Endothelial cell of umbilical vein (primary cell): ENCODE measurements around the gene CLDN2. TPM values are rescaled to one million over a fixed set of nuclear protein-coding genes. Genes with fewer than 3 reads are reported as not detected.

Source experiments
- BruUV-seq: library from RNA; stranded (reverse); fragments of 400-500 nt; replicated peaks from 2 replicates; lab custom pipeline; 2021; lab: Mats Ljungman, UMichigan
- CTCF ChIA-PET: fragments of 300-600, 350-600 bp; sonication (Branson Sonifier 250); formaldehyde crosslinking; loops from one replicate; lab custom pipeline; 2021; ENCODE audit warnings: antibody characterized with exemption, inconsistent platforms; lab: Charles Lee
- POLR2A ChIA-PET: fragments of 300-600, 350-600 bp; sonication (Branson Sonifier 250); formaldehyde crosslinking; loops from one replicate; lab custom pipeline; 2021; ENCODE audit warnings: antibody characterized with exemption, inconsistent platforms; lab: Charles Lee
- DNase-seq: peaks from one replicate; pipeline ENCODE4 v3.0.0-alpha.2; 2011; ENCODE audit warnings: low read depth, low spot score
- FAIRE-seq: peaks from 2 replicates; lab custom pipeline; 2011; peaks lifted over from hg19 to GRCh38; lab: Jason Lieb, UNC
- H2AFZ ChIP-seq: 2 replicates; pipeline ENCODE4 v1.6.0; 2012; ENCODE audit warnings: low read depth, low read length, control low read depth, inconsistent platforms
- H3K27ac ChIP-seq: 2 replicates; pipeline ENCODE4 v1.5.1; 2011; ENCODE audit warnings: low read depth, mild to moderate bottlenecking, control low read depth, low read length, moderate library complexity; ENCODE audit not compliant: insufficient read depth
- H3K27me3 ChIP-seq, 2 experiments: 2 replicates each; pipeline versions ENCODE4 v1.6.0 to v1.6.1; 2011; ENCODE audit warnings: low read length in 2 of 2, mixed read lengths in 1 of 2; ENCODE audit not compliant: control insufficient read depth in 2 of 2, insufficient read depth in 2 of 2
- H3K36me3 ChIP-seq, 2 experiments: 2 replicates in 1 of 2; 3 replicates in 1 of 2; pipeline ENCODE4 v1.5.1; 2011; ENCODE audit warnings: low read length in 2 of 2, mild to moderate bottlenecking in 1 of 2, moderate library complexity in 1 of 2; ENCODE audit not compliant: control insufficient read depth in 2 of 2, insufficient read depth in 2 of 2; ENCODE audit errors: extremely low read depth in 1 of 2
- H3K4me1 ChIP-seq: 3 replicates; pipeline ENCODE4 v1.5.1; 2011; ENCODE audit warnings: mild to moderate bottlenecking, low read length; ENCODE audit not compliant: control insufficient read depth, insufficient read depth; ENCODE audit errors: extremely low read depth
- H3K4me2 ChIP-seq: 2 replicates; pipeline ENCODE4 v1.6.1; 2011; ENCODE audit warnings: low read length, control low read depth, mixed read lengths; ENCODE audit not compliant: insufficient read depth
- H3K4me3 ChIP-seq, 3 experiments: fragments of 200-600 bp in 1 of 3; sonication (generic), shearing (Covaris generic) in 1 of 3; replicated peaks in 1 of 3; 2 replicates each; pipeline ENCODE4 v1.5.1; 2011 to 2016; ENCODE audit warnings: control low read depth in 3 of 3, low read length in 3 of 3, mild to moderate bottlenecking in 2 of 3, inconsistent platforms in 1 of 3, low read depth in 1 of 3, moderate library complexity in 1 of 3; ENCODE audit not compliant: insufficient read depth in 1 of 3
- H3K79me2 ChIP-seq: 2 replicates; pipeline ENCODE4 v1.6.0; 2012; ENCODE audit warnings: low read length, inconsistent platforms; ENCODE audit not compliant: control insufficient read depth, insufficient read depth
- H3K9ac ChIP-seq: replicated peaks from 2 replicates; pipeline ENCODE3; 2011; ENCODE audit warnings: low read length, control low read depth; ENCODE audit not compliant: insufficient read depth; ENCODE audit errors: extremely low read depth
- H3K9me1 ChIP-seq: replicated peaks from 3 replicates; pipeline ENCODE4 v1.6.0; 2011; ENCODE audit warnings: mild to moderate bottlenecking, low read length; ENCODE audit not compliant: control insufficient read depth, insufficient read depth; ENCODE audit errors: extremely low read depth
- H3K9me3 ChIP-seq: replicated peaks from 2 replicates; pipeline ENCODE4 v1.5.1; 2012; ENCODE audit warnings: low read length, inconsistent platforms; ENCODE audit not compliant: control insufficient read depth, insufficient read depth
- H4K20me1 ChIP-seq: replicated peaks from 2 replicates; pipeline ENCODE3; 2011; ENCODE audit warnings: mild to moderate bottlenecking, low read length; ENCODE audit not compliant: control insufficient read depth, insufficient read depth; ENCODE audit errors: extremely low read depth
- EZH2 ChIP-seq: IDR thresholded peaks from 2 replicates; pipeline ENCODE4 v1.6.1; 2012; ENCODE audit warnings: borderline replicate concordance, low read depth, mild to moderate bottlenecking, moderate library complexity, low read length, inconsistent platforms; ENCODE audit not compliant: severe bottlenecking
- FOS ChIP-seq: IDR thresholded peaks from 2 replicates; pipeline ENCODE4 v1.6.1; 2011; ENCODE audit warnings: mild to moderate bottlenecking, low read length, moderate library complexity, borderline replicate concordance; ENCODE audit not compliant: insufficient read depth
- GATA2 ChIP-seq: IDR thresholded peaks from 2 replicates; pipeline ENCODE4 v1.7.0; 2011; ENCODE audit warnings: low read depth, mild to moderate bottlenecking, moderate library complexity, mixed read lengths, low read length; ENCODE audit not compliant: insufficient read length, insufficient read depth
- JUN ChIP-seq: IDR thresholded peaks from 2 replicates; pipeline ENCODE4 v1.6.1; 2011; ENCODE audit warnings: borderline replicate concordance, low read depth; ENCODE audit not compliant: insufficient read length, insufficient read depth
- MYC ChIP-seq: IDR thresholded peaks from one replicate; pipeline ENCODE4 v1.6.1; 2011; ENCODE audit warnings: mild to moderate bottlenecking, low read depth, low read length
- POLR2A ChIP-seq: IDR thresholded peaks from 2 replicates; pipeline ENCODE4 v1.6.1; 2012; ENCODE audit warnings: low read depth, mild to moderate bottlenecking, control low read depth, low read length
- POLR2AphosphoS5 ChIP-seq: IDR thresholded peaks from 2 replicates; pipeline ENCODE4 v1.6.1; 2012; ENCODE audit warnings: low read depth, mild to moderate bottlenecking, control low read depth, low read length, moderate library complexity; ENCODE audit not compliant: insufficient read depth
- dilution Hi-C: fragments of 300-500 bp; cut with MboI; formaldehyde crosslinking; loops from one replicate; pipeline ENCODE4 v1.15.0; 2019; ENCODE audit warnings: low sequenced_read_pairs; ENCODE audit not compliant: extremely low pct_ligation_motif_present
- intact Hi-C: fragments of 100-400 bp; cut with micrococcal nuclease; formaldehyde crosslinking; loops from one replicate; pipeline ENCODE4 v1.10.0; 2022
- polyA plus RNA-seq, 4 experiments: library from polyadenylated mRNA; depleted of rRNA in 3 of 4; stranded (reverse) in 3 of 4; unstranded in 1 of 4; fragments of >200 nt; gene quantifications; 2 replicates each; pipeline versions ENCODE4 v1.2.1 to v1.2.3, GENCODE V29; 2011 to 2012; ENCODE audit warnings: missing spikeins in 1 of 4
- total RNA-seq: library from RNA; stranded (reverse); gene quantifications from 2 replicates; pipeline ENCODE4 v1.2.3, GENCODE V29; 2021
- TF ChIP-seq, protein P1 (sequence below): IDR thresholded peaks from 2 replicates; pipeline ENCODE4 v1.6.1; 2011; ENCODE audit not compliant: insufficient read depth, insufficient read length
- TF ChIP-seq, protein P2 (sequence below), 2 donors: IDR thresholded peaks; 1 replicate in 1 of 2; 2 replicates in 1 of 2; pipeline ENCODE4 v1.5.1; 2011; ENCODE audit warnings: low read length in 2 of 2, mild to moderate bottlenecking in 2 of 2, moderate library complexity in 2 of 2, control low read depth in 1 of 2, inconsistent platforms in 1 of 2, low read depth in 1 of 2; ENCODE audit not compliant: insufficient read depth in 1 of 2; ENCODE audit errors: extremely low read depth in 1 of 2

CLDN2 gene
- total and polyA plus RNA-seq, 2 donors (not counting 3 experiments of a cell fraction or from before 2014, with no cell fraction given): not detected

DNA sequence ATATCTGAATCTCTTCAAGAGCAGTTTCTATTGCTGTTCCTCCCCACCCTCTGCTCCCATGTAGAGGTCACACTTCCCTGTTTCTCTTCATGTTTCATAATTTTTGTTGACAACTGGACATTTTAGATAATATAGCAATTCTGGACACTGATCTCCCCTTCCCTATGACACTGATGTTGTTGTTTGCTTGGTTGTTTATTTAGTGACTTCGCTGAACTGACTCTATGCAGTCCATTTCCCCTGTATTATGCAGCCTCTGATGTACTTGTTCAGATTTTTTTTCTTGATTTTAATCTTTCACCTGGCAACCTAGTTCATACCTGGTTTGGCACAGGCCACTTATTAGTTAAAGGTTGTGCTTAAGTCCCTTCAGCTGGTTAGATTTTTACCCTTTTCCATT lies 29.2 kb downstream of the CLDN2 start:
- DNase-seq (no peak), FAIRE-seq (no peak)
- Histone ChIP-seq H3K9me3 (no peaks in the 10 kb centered on the region), H3K79me2 (no peaks in the 10 kb centered on the region), H3K4me3 (no peak overlapping the region), H3K4me2 (no peak overlapping the region), H3K9me1 (no peaks in the 10 kb centered on the region), H3K4me1 (no peaks in the 10 kb centered on the region), H3K9ac (no peak overlapping the region), H4K20me1 (no peaks in the 10 kb centered on the region), H3K27ac (no peak overlapping the region), H2AFZ (no peak overlapping the region), H3K27me3 (no peaks in the 10 kb centered on the region), H3K36me3 (no peaks in the 10 kb centered on the region)
- BruUV-seq: no TSS peak
- CTCF ChIA-PET: interaction anchor here (1.0 to 1.6 kb wide), 2 partner anchors 11 to 75 kb away, joined by 3 to 4 read pairs; no protein-coding TSS in a partner anchor
- intact Hi-C loops (no loop called here), dilution Hi-C loops (no loop called here)
- POLR2A ChIA-PET: no interaction called here
- TF ChIP-seq POLR2A (no peak), POLR2AphosphoS5 (no peak), JUN (no peak), FOS (no peak), MYC (no peak), EZH2 (no peak), GATA2 (no peak)
- TF ChIP-seq, protein P1, sequence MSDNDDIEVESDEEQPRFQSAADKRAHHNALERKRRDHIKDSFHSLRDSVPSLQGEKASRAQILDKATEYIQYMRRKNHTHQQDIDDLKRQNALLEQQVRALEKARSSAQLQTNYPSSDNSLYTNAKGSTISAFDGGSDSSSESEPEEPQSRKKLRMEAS: no peak
- TF ChIP-seq, protein P2, sequence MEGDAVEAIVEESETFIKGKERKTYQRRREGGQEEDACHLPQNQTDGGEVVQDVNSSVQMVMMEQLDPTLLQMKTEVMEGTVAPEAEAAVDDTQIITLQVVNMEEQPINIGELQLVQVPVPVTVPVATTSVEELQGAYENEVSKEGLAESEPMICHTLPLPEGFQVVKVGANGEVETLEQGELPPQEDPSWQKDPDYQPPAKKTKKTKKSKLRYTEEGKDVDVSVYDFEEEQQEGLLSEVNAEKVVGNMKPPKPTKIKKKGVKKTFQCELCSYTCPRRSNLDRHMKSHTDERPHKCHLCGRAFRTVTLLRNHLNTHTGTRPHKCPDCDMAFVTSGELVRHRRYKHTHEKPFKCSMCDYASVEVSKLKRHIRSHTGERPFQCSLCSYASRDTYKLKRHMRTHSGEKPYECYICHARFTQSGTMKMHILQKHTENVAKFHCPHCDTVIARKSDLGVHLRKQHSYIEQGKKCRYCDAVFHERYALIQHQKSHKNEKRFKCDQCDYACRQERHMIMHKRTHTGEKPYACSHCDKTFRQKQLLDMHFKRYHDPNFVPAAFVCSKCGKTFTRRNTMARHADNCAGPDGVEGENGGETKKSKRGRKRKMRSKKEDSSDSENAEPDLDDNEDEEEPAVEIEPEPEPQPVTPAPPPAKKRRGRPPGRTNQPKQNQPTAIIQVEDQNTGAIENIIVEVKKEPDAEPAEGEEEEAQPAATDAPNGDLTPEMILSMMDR (IDR thresholded peaks at IDR 0.05; ENCODE audit: extremely low read depth in 1 of 2, insufficient read depth in 1 of 2, low read depth in 1 of 2, low read length in 2 of 2): no peak
